Aorta (tissue), 5 donors: ENCODE measurements around the gene UFD1. TPM values are rescaled to one million over a fixed set of nuclear protein-coding genes. Genes with fewer than 3 reads are reported as not detected.
A peak's percentile ranks its signal among the peaks of the same experiment; 100 is the strongest.

ENCODE experiments used
- ATAC-seq: fragments of 200-7000 bp; cut with Tn5 transposase; one replicate; pipeline ENCODE4 v1.9.1; 2022; ENCODE audit warnings: moderate library complexity; ENCODE audit not compliant: low FRiP score
- DNase-seq, 2 donors: peaks; one replicate each; pipeline ENCODE4 v3.0.0-alpha.2; 2020
- H3K27ac ChIP-seq, 2 donors: one replicate each; pipeline ENCODE4 v1.5.1; 2013; ENCODE audit warnings: low read length in 2 of 2, mild to moderate bottlenecking in 2 of 2, moderate library complexity in 2 of 2, control low read depth in 1 of 2, inconsistent platforms in 1 of 2, low read depth in 1 of 2
- H3K27me3 ChIP-seq, 2 donors: one replicate each; pipeline ENCODE4 v1.6.1; 2013; ENCODE audit warnings: control low read depth in 1 of 2, low read length in 1 of 2, mild to moderate bottlenecking in 1 of 2, moderate library complexity in 1 of 2; ENCODE audit not compliant: insufficient read depth in 2 of 2, control insufficient read depth in 1 of 2
- H3K36me3 ChIP-seq, 2 donors: one replicate each; pipeline ENCODE4 v1.6.1; 2013; ENCODE audit warnings: control low read depth in 1 of 2, low read length in 1 of 2, mild to moderate bottlenecking in 1 of 2; ENCODE audit not compliant: insufficient read depth in 2 of 2, control insufficient read depth in 1 of 2
- H3K4me1 ChIP-seq, 2 donors: one replicate each; pipeline ENCODE4 v1.6.1; 2013; ENCODE audit warnings: low read length in 2 of 2, control low read depth in 1 of 2, mild to moderate bottlenecking in 1 of 2, moderate library complexity in 1 of 2; ENCODE audit not compliant: insufficient read depth in 2 of 2, control insufficient read depth in 1 of 2
- H3K4me3 ChIP-seq, 2 donors: one replicate each; pipeline ENCODE4 v1.5.1; 2013; ENCODE audit warnings: low read length in 2 of 2, control low read depth in 1 of 2, mild to moderate bottlenecking in 1 of 2
- H3K9me3 ChIP-seq: one replicate; pipeline ENCODE4 v1.6.1; 2013; ENCODE audit warnings: mild to moderate bottlenecking, low read length; ENCODE audit not compliant: control insufficient read depth
- WGBS, 2 donors: extraction: QIAGEN DNeasy Blood & Tissue Kit; methylation state at CpG; one replicate each; pipeline ENCODE4 v1.1.7; 2013; 5-methylcytosine and 5-hydroxymethylcytosine counted together
- intact Hi-C, 2 donors: fragments of 100-400 bp; cut with DNase I; formaldehyde crosslinking; loops; one replicate each; pipeline versions ENCODE4 v1.14.2 to v1.15.0; 2022
- long read RNA-seq, 2 donors: library from polyadenylated mRNA; unstranded; transcript quantifications; one replicate each; pipeline ENCODE4 v2.0.0, GENCODE V29; 2020 to 2021
- polyA plus RNA-seq, 2 donors: library from polyadenylated mRNA; stranded (reverse); fragments of 200-250 nt; gene quantifications; one replicate each; pipeline ENCODE4 v1.2.3, GENCODE V29; 2013
- total RNA-seq, 2 donors: library from RNA; stranded (reverse); fragmentation: NEBNext Ultra II Directional; extraction: Animal tissue kit (Norgen Biotek cat#: 25700); gene quantifications; one replicate each; pipeline ENCODE4 v1.2.1, GENCODE V29; 2021
- donor health status: healthy with polysubstance abuse.
- donor health status: Bipolar disorder and iron deficiency.
- donor health status: DM: no; HTN: no; CAD: no.
- donor health status: DM: no; HTN: no; CAD: no.
- donor health status: DM: yes; HTN: yes; CAD: no.

Gene UFD1, protein sequence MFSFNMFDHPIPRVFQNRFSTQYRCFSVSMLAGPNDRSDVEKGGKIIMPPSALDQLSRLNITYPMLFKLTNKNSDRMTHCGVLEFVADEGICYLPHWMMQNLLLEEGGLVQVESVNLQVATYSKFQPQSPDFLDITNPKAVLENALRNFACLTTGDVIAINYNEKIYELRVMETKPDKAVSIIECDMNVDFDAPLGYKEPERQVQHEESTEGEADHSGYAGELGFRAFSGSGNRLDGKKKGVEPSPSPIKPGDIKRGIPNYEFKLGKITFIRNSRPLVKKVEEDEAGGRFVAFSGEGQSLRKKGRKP
- total RNA-seq (10 to 100 TPM; 43.4 to 46.0 TPM), polyA plus RNA-seq (100 to 1,000 TPM in 1 of 2 donors, 10 to 100 TPM in 1; 80.3 to 110 TPM)
- long read RNA-seq, donor 1, transcript UFD1-201 (12 exons, 1,814 nt): major isoform, 62 of 74 reads
- long read RNA-seq, donor 1, partial matches to known transcripts: 0 of 74 reads
- long read RNA-seq, donor 1, other reads (novel, unspliced or antisense): 11 of 74 reads
- long read RNA-seq, donor 2, full-length matches to known transcripts: 22 of 30 reads
- long read RNA-seq, donor 2, partial matches to known transcripts: 4 of 30 reads
- long read RNA-seq, donor 2, other reads (novel, unspliced or antisense): 4 of 30 reads

DNA sequence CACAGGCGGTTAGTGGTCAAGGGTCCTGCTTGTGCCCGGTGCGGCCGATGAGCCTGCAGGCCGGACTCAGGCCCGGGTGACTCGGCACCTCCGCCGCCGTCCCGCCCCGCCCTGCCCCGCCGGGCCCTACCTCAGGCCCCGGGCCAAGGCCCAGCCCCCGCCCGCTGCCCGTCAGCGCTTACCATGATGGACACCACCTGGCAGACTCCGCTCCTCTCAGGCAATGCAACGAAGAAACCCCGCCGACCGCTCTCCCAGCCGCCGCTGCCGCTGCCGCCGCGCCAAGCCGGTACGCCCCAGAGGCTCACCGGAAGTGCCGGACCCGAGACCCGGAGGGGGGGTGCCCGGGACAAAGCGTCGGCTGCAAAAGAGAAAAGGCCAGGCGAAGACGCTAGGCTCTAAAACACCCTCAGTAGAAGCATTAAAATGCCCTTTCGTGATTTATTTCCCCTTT lies at the start of gene UFD1:
Gene UFD1, minus strand, starts transcription at position 293 of the 454 bp plus-strand sequence. Its CDS starts 108 bp downstream, at position 185.
- no peaks in the 10 kb centered on the region for H3K4me1 ChIP-seq
- DNase-seq: peak; percentile 89 to 95
- peak; percentile 91 for ATAC-seq
- intact Hi-C loops: loop anchor here (1.0 to 10.0 kb wide), 5 partner anchors 47 to 300 kb away; partner anchors contain the start of genes MRPL40 (in 2 of the 2), CLTCL1 (in 1 of the 2), HIRA (in 1 of the 2) and SEPTIN5 (in 1 of the 2)
- no peaks in the 10 kb centered on the region for H3K27me3 ChIP-seq
- H3K9me3 ChIP-seq: no peaks in the 10 kb centered on the region
- no peaks in the 10 kb centered on the region for H3K36me3 ChIP-seq
- H3K27ac ChIP-seq: peak within 1 kb of the TSS; percentile 91 to 99
- H3K4me3 ChIP-seq: peak within 1 kb of the TSS; percentile 47 to 71
- 0 to 1% methylated on average over 27 to 42 of the region's 42 CpGs for WGBS, 2 donors

DNA sequence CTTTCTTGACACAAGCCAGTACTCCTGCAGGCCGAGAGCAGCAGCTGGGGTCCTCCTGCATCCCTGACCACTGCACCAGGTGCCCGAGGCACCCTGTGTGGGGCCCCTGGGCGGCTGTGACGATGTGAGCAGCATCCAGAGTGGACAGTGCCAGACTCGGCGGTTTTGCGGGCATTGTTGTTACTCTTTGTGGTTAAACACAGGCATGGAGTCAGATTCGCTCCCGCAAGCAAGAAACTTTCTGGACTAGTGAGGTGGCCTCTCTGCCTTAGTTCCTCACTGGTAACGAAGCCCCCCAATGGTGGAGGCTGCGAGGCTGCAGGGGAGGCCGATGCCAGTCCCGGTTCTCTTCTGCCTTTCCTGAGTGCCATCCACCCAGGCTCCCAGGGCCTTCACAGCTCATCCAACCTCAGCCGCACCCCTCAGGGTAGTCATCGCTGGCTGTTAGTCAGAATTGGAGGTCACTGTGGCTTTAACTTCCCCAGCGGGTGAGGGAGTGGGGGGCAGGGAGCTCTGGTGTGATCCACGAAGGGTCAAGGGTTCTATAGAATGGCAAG lies 48.9 kb upstream of the UFD1 start:
- no peak overlapping the region for H3K4me3 ChIP-seq
- no peak overlapping the region for H3K27ac ChIP-seq
- intact Hi-C loops: no loop called here
- no peaks in the 10 kb centered on the region for H3K4me1 ChIP-seq
- 84 to 86% methylated on average over 17 of the region's 17 CpGs for WGBS, 2 donors
- no peaks in the 10 kb centered on the region for H3K9me3 ChIP-seq
- no peaks in the 10 kb centered on the region for H3K27me3 ChIP-seq
- no peak for ATAC-seq
- peak in 1 of 2 donors; percentile 50 for DNase-seq
- H3K36me3 ChIP-seq: no peaks in the 10 kb centered on the region

DNA sequence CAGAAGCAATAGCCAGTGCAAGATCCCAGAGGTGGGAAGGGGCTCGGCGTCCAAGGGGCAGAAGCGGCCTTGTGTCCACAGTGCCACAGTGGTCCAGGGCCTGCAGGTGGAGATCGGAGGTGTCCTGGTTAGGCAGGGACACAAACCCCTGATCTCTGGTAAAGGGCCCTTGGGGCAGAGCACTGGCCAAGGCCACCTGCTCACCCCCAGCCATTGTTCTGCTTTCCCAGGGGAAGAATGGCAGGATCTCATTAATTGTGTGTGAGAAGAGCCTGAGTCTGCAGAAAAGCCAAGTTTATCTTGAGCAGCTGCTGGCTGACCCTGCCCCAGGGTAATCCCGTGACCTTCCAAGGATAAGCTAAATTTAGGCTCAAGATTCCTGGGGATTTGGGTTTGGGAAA lies 48.3 kb upstream of the UFD1 start:
- Histone ChIP-seq H3K27ac (no peak overlapping the region), H3K9me3 (no peaks in the 10 kb centered on the region), H3K36me3 (no peaks in the 10 kb centered on the region), H3K4me1 (no peaks in the 10 kb centered on the region), H3K4me3 (no peak overlapping the region), H3K27me3 (no peaks in the 10 kb centered on the region)
- ATAC-seq (no peak), DNase-seq (peak in 1 of 2 donors; percentile 34)
- 93 to 95% methylated on average over 5 of the region's 5 CpGs for WGBS, 2 donors
- intact Hi-C loops: no loop called here

DNA sequence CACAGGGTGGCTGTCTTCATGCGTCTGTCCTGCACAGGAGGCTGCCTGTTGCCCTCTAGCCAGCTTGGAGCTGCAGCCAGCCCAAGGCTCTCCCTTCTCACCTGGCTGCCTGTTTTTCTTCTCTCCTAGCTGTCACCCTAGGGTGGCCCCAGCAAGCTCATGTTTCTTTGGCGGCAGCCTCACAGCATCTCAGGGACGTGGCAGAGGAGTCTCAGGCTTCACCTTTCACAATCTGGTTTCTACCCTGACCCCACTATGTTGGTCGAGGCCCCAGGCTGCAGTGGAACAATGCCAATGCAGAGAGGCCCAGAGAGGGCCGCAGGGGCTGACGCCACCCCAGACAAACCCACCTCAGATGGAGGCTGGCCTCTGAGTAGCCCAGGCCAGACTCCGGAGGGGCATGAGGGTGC lies 47.7 kb upstream of the UFD1 start:
- Histone ChIP-seq H3K27me3 (no peaks in the 10 kb centered on the region), H3K9me3 (no peaks in the 10 kb centered on the region), H3K36me3 (no peaks in the 10 kb centered on the region), H3K4me3 (no peak overlapping the region), H3K4me1 (no peaks in the 10 kb centered on the region), H3K27ac (no peak overlapping the region)
- WGBS, 2 donors: 86 to 87% methylated on average over 7 of the region's 7 CpGs
- intact Hi-C loops: no loop called here
- DNase-seq: peak in 1 of 2 donors; percentile 54
- no peak for ATAC-seq

DNA sequence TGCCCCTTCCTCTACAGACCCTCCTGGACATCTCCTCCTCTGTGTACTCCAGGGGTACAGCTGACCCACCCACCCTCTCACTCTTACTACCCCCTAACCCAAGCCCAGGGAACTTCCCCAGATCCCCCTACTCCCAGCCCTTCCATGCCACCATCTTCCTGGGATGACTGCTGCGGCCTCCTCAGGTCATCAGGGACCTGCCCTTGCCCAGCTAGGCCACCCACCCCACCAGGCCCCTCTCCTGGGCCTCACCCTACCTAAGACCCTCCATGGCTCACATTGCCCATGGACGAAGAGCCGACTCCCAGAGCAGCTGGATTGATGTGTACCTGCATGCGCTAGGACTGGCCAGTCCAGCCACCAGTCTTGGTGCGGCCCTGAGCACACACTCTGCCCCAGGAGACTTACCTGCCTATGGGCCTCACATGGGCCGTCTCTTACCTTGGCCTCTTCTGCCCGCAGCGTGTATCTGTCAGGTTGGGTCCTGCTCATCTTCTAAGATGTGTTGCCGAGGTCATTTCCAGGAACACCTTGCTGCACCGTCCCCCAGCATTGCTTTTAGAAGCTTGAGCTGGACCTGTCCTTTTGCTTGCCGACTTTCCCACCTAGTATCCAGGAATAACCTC lies 47.2 kb upstream of the UFD1 start:
- no peaks in the 10 kb centered on the region for H3K4me1 ChIP-seq
- DNase-seq (peak in 1 of 2 donors; percentile 40), ATAC-seq (no peak)
- H3K4me3 ChIP-seq: no peak overlapping the region
- WGBS, 2 donors: 96% methylated on average over 11 of the region's 11 CpGs
- intact Hi-C loops: no loop called here
- H3K27ac ChIP-seq: no peak overlapping the region
- no peaks in the 10 kb centered on the region for H3K9me3 ChIP-seq
- H3K27me3 ChIP-seq: no peaks in the 10 kb centered on the region
- no peaks in the 10 kb centered on the region for H3K36me3 ChIP-seq

DNA sequence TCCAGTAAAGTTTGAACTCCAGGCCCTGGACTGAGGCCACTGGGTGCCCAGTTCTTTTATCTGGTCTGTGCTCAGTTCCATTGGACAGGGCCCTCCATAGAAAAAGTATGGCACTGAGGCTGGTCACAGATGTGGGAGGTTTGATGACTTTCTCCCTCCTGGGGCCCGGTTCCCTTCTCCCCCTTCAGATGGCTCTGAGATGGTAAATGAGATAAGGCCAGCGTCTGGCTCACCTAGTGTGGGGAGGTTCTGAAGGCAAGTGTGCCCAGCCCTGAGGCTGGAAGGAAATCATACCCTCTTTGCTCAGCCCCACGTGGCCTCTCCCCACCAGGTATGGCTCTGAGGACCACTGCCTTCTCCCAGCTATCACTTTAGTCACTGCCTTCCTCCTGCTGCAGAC lies 46.7 kb upstream of the UFD1 start:
- H3K36me3 ChIP-seq: no peaks in the 10 kb centered on the region
- DNase-seq (no peak), ATAC-seq (no peak)
- H3K4me3 ChIP-seq: no peak overlapping the region
- no peak overlapping the region for H3K27ac ChIP-seq
- no peaks in the 10 kb centered on the region for H3K27me3 ChIP-seq
- no peaks in the 10 kb centered on the region for H3K9me3 ChIP-seq
- no peaks in the 10 kb centered on the region for H3K4me1 ChIP-seq
- intact Hi-C loops: no loop called here
- 89 to 93% methylated on average over 3 of the region's 3 CpGs for WGBS, 2 donors

DNA sequence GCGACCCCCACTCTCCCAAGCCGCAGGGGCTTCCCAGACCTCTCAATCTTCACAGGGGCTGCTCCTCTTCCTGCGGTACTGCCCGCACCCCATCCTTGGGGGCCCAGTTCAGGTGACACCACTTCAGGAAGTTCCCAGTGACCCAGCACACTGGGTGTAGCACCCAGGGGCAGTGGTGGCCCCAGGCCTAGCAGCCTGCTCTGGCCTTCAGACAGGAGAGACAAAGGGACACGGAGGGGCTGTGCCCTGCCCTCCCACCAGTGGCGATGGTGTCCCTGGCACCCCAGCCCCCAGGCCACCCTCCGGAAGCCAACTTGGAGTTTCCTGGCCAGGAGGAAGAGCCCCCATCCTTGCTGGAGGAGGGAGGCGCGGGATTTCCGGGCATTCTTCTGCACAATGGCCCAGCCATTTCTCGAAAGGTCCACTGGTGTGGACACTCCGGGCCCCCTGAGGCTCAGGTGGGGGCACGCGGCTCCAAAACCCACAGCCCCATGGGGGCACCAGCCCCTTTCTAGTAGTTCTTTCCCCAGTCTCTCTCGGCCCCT lies 46.2 kb upstream of the UFD1 start:
- intact Hi-C loops: no loop called here
- WGBS, 2 donors: 88 to 89% methylated on average over 14 to 15 of the region's 15 CpGs
- Histone ChIP-seq H3K27ac (no peak overlapping the region), H3K9me3 (no peaks in the 10 kb centered on the region), H3K36me3 (no peaks in the 10 kb centered on the region), H3K4me3 (no peak overlapping the region), H3K4me1 (no peaks in the 10 kb centered on the region), H3K27me3 (no peaks in the 10 kb centered on the region)
- DNase-seq: peak in 1 of 2 donors; percentile 68
- ATAC-seq: peak; percentile 15
